SU-DHL-6 (cell line): ENCODE results near the gene ANP32B.

Experiments
- H2AFZ ChIP-seq: fragments of 200-600 bp; sonication (generic); 2 replicates; pipeline ENCODE4 v1.6.1; 2014; ENCODE audit warnings: low read depth, mild to moderate bottlenecking, moderate library complexity, mixed read lengths, antibody characterized with exemption, low read length; ENCODE audit not compliant: severe bottlenecking
- H3F3A ChIP-seq: fragments of 200-600 bp; shearing (Covaris generic); 2 replicates; pipeline ENCODE4 v1.6.0; 2016; ENCODE audit warnings: antibody characterized with exemption, mild to moderate bottlenecking; ENCODE audit not compliant: insufficient read depth
- H3K27ac ChIP-seq: fragments of 200-600 bp; sonication (generic); 2 replicates; pipeline ENCODE4 v1.5.1; 2016; ENCODE audit warnings: low read depth, mild to moderate bottlenecking, low read length, moderate library complexity, mixed read lengths
- H3K27me3 ChIP-seq: fragments of 200-600 bp; sonication (generic), shearing (Covaris generic); 2 replicates; pipeline ENCODE4 v1.6.0; 2014; ENCODE audit warnings: mild to moderate bottlenecking, low read length
- H3K36me3 ChIP-seq: fragments of 200-600 bp; sonication (generic); 2 replicates; pipeline ENCODE4 v1.6.1; 2014; ENCODE audit warnings: mild to moderate bottlenecking, low read length, mixed read lengths
- H3K4me2 ChIP-seq: fragments of 300-600, 200-600 bp; shearing (Covaris generic), sonication (generic); 2 replicates; pipeline ENCODE4 v1.6.0; 2014; ENCODE audit warnings: low read length, low read depth, mild to moderate bottlenecking; ENCODE audit not compliant: poor library complexity, severe bottlenecking
- H3K4me3 ChIP-seq: fragments of 200-600 bp; sonication (generic); 2 replicates; pipeline ENCODE4 v1.5.1; 2014; ENCODE audit warnings: antibody characterized with exemption, low read length, mild to moderate bottlenecking, mixed read lengths; ENCODE audit not compliant: insufficient read depth, poor library complexity, severe bottlenecking
- H3K79me2 ChIP-seq: fragments of 200-600 bp; sonication (generic); 2 replicates; pipeline ENCODE4 v1.6.1; 2014; ENCODE audit warnings: mild to moderate bottlenecking, low read length, moderate library complexity; ENCODE audit not compliant: insufficient read depth
- H3K9ac ChIP-seq: fragments of 200-600 bp; sonication (generic); 2 replicates; pipeline ENCODE4 v1.7.0; 2014; ENCODE audit warnings: mild to moderate bottlenecking, low read length
- H3K9me2 ChIP-seq: fragments of 200-600 bp; sonication (generic); replicated peaks from 2 replicates; pipeline ENCODE4 v1.6.1; 2014; ENCODE audit warnings: low read length; ENCODE audit not compliant: insufficient read depth
- H3K9me3 ChIP-seq: fragments of 200-600 bp; sonication (generic); 2 replicates; pipeline ENCODE4 v1.6.1; 2014; ENCODE audit warnings: low read length, mixed read lengths; ENCODE audit not compliant: insufficient read depth
- H4K20me1 ChIP-seq: fragments of 200-600 bp; sonication (generic); 2 replicates; pipeline ENCODE4 v1.6.1; 2014; ENCODE audit warnings: low read depth, mild to moderate bottlenecking, antibody characterized with exemption, low read length, moderate library complexity, mixed read lengths
- CTCF ChIP-seq: fragments of 200-600 bp; sonication (generic); IDR thresholded peaks from one replicate; pipeline ENCODE4 v1.5.1; 2017; ENCODE audit warnings: antibody characterized with exemption, mild to moderate bottlenecking, low read length, moderate library complexity; ENCODE audit not compliant: insufficient read depth, poor library complexity, severe bottlenecking
- EZH2phosphoT487 ChIP-seq: fragments of 200-600 bp; sonication (generic), shearing (Covaris generic); conservative IDR thresholded peaks from 2 replicates; pipeline ENCODE4 v1.6.1; 2018; ENCODE audit warnings: mild to moderate bottlenecking, antibody characterized with exemption, low read length, moderate library complexity, mixed read lengths

Gene ANP32B

GRCh38 chr9:97980479-97980803 lies 2.7 kb upstream of the ANP32B start:
- Histone ChIP-seq H3K4me3 (no peak overlapping the region), H3K4me2 (no peak overlapping the region), H4K20me1 (no peaks in the 10 kb centered on the region), H3K9me2 (no peaks in the 10 kb centered on the region), H3K27ac (no peak overlapping the region), H3K27me3 (no peaks in the 10 kb centered on the region), H3F3A (peaks cover 13% of the 10 kb centered on the region; the same call in 1 of the 2 replicates), H3K79me2 (peaks cover 25% of the 10 kb centered on the region), H3K9ac (no peak overlapping the region), H3K36me3 (no peaks in the 10 kb centered on the region), H2AFZ (no peak overlapping the region), H3K9me3 (no peaks in the 10 kb centered on the region)
- TF ChIP-seq EZH2phosphoT487 (no peak), CTCF (no peak)

DNA sequence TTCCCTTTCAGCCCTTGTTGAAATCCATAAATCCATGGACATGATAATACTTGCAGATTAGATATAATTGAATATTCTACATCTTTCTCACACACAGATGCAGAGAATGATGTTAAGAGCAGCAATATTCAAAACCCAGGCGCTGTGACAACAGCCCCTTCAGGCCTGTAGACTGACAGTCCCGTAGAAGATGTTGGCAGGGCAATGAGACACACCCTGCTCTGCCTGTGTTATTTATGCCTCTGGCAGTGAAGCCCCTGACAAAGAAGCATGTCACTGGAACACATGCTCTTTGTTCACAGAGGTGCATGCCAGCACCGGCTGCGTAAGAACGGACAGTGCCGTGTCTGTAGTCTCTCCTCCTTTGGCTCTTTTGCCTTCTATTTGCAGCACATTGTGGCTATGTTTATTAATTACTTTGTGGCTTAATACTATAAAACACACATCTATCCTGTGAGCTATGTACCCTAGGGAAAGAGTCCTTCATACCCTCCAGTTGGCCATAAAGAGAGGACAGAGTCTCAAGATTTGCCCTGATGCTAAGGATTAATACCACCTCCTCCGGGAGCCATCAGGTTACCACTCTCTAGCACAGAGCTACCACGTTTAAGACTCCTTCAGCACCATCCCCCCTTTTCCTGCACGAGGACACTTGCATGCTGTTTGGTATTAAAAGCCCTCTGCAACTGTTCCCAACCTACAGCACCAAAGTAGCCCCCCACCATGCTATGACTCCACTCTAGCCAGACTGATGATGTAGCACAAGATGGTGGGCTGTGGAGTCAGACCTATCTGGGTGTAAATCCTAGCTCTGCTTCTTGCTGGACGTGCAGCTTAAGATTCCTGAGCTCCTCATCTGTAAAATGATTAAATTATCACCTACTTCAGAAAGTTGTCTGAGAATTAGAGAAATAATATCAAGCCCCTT lies 2.0 kb upstream of the ANP32B start:
- TF ChIP-seq CTCF (no peak), EZH2phosphoT487 (no peak)
- H3K9ac ChIP-seq, result peak overlapping the region; percentile 100
- H3K79me2 ChIP-seq, result peaks cover 32% of the 10 kb centered on the region
- H3K27me3 ChIP-seq, result no peaks in the 10 kb centered on the region
- H3K4me3 ChIP-seq, result no peak overlapping the region
- H3K9me3 ChIP-seq, result no peaks in the 10 kb centered on the region
- H3K36me3 ChIP-seq, result no peaks in the 10 kb centered on the region
- no peak overlapping the region for H2AFZ ChIP-seq
- no peaks in the 10 kb centered on the region for H3K9me2 ChIP-seq
- H4K20me1 ChIP-seq, result no peaks in the 10 kb centered on the region; the same call in 1 of the 2 replicates
- peak overlapping the region; percentile 98 for H3K4me2 ChIP-seq
- peaks cover 19% of the 10 kb centered on the region for H3F3A ChIP-seq
- H3K27ac ChIP-seq, result no peak overlapping the region

GRCh38 chr9:97981846-97982682 lies 1.1 kb upstream of the ANP32B start:
- Histone ChIP-seq H3K36me3 (no peaks in the 10 kb centered on the region), H3F3A (peaks cover 28% of the 10 kb centered on the region), H3K9ac (peak overlapping the region; percentile 100), H3K9me2 (no peaks in the 10 kb centered on the region), H3K27me3 (no peaks in the 10 kb centered on the region), H3K4me2 (peak overlapping the region; percentile 98), H3K4me3 (peak overlapping the region; percentile 68), H2AFZ (peak overlapping the region; percentile 83), H3K27ac (peak overlapping the region; percentile 79), H4K20me1 (no peaks in the 10 kb centered on the region; the same call in 1 of the 2 replicates), H3K79me2 (peaks cover 41% of the 10 kb centered on the region), H3K9me3 (no peaks in the 10 kb centered on the region)
- TF ChIP-seq CTCF (no peak), EZH2phosphoT487 (no peak)
